ENCODE results near the gene GFRA1. TPM values are rescaled to one million over a fixed set of nuclear protein-coding genes. Genes with fewer than 3 reads are reported as not detected.
"Not testable (repeated sequence)": the region's sequence is repeated elsewhere in the genome, so short reads cannot be mapped to it uniquely, and the experiment has no call there.

GFRA1 gene
- polyA plus RNA-seq, 3 donors: 2.0 to 13.9 (median 9.6) TPM

- 48 to 60% (median 48%) methylated on average over 9 of the region's 9 CpGs for WGBS, 3 donors
- no peak overlapping the region for H3K27ac ChIP-seq (ENCODE audit: low read depth, low read length)
Measured at GRCh38 chr10:116178086-116178605, 94.9 kb downstream of the GFRA1 start.

- 93 to 94% (median 93%) methylated on average over 8 of the region's 8 CpGs for WGBS, 3 donors
Measured at GRCh38 chr10:116175231-116175630, 97.8 kb downstream of the GFRA1 start.

GRCh38 chr10:116171505-116171904 is 101.5 kb downstream of the GFRA1 start:
- WGBS, 3 donors: 84 to 93% (median 85%) methylated on average over 4 of the region's 4 CpGs

More at GRCh38 chr10:116175231-116175630, 97.8 kb downstream of the GFRA1 start:
- H3K27ac ChIP-seq (ENCODE audit: low read depth, low read length): no peak overlapping the region

GRCh38 chr10:116170815-116171250 is 102.2 kb downstream of the GFRA1 start:
- no peak overlapping the region for H3K27ac ChIP-seq (ENCODE audit: low read depth, low read length)
- WGBS, 3 donors: 31 to 57% (median 34%) methylated on average over 2 of the region's 2 CpGs

More at GRCh38 chr10:116171505-116171904, 101.5 kb downstream of the GFRA1 start:
- no peak overlapping the region for H3K27ac ChIP-seq (ENCODE audit: low read depth, low read length)

- no peak overlapping the region for H3K27ac ChIP-seq (ENCODE audit: low read depth, low read length)
- 78 to 81% (median 80%) methylated on average over 3 of the region's 3 CpGs for WGBS, 3 donors
Measured at GRCh38 chr10:116169782-116170445, 103.1 kb downstream of the GFRA1 start.

GRCh38 chr10:116168745-116169144 is 104.3 kb downstream of the GFRA1 start:
- no peak overlapping the region for H3K27ac ChIP-seq (ENCODE audit: low read depth, low read length)
- 77 to 93% (median 86%) methylated on average over 1 of the region's 1 CpG for WGBS, 3 donors

- WGBS, 3 donors: 29 to 53% (median 42%) methylated on average over 2 of the region's 2 CpGs
- H3K27ac ChIP-seq (ENCODE audit: low read depth, low read length): no peak overlapping the region
Measured at GRCh38 chr10:116168329-116168728, 104.7 kb downstream of the GFRA1 start.

- not testable (repeated sequence) for H3K27ac ChIP-seq (ENCODE audit: low read depth, low read length)
Measured at GRCh38 chr10:116165941-116166340, 107.1 kb downstream of the GFRA1 start.

GRCh38 chr10:116164291-116164690 is 108.7 kb downstream of the GFRA1 start:
- 70 to 88% (median 72%) methylated on average over 5 of the region's 5 CpGs for WGBS, 3 donors
- H3K27ac ChIP-seq (ENCODE audit: low read depth, low read length): no peak overlapping the region

GRCh38 chr10:116163333-116164131 is 109.5 kb downstream of the GFRA1 start:
- no peak overlapping the region for H3K27ac ChIP-seq (ENCODE audit: low read depth, low read length)
- WGBS, 3 donors: 84 to 89% (median 86%) methylated on average over 18 of the region's 18 CpGs

- H3K27ac ChIP-seq (ENCODE audit: low read depth, low read length): no peak overlapping the region
- WGBS, 3 donors: 42 to 92% (median 84%) methylated on average over 4 of the region's 4 CpGs
Measured at GRCh38 chr10:116162851-116163250, 110.2 kb downstream of the GFRA1 start.

- WGBS, 3 donors: 88 to 93% (median 90%) methylated on average over 2 of the region's 2 CpGs
- no peak overlapping the region for H3K27ac ChIP-seq (ENCODE audit: low read depth, low read length)
Measured at GRCh38 chr10:116160271-116160670, 112.7 kb downstream of the GFRA1 start.

- WGBS, 3 donors: 76 to 94% (median 80%) methylated on average over 2 of the region's 2 CpGs
- no peak overlapping the region for H3K27ac ChIP-seq (ENCODE audit: low read depth, low read length)
Measured at GRCh38 chr10:116159197-116159596, 113.8 kb downstream of the GFRA1 start.

GRCh38 chr10:116158036-116158435 is 115.0 kb downstream of the GFRA1 start:
- H3K27ac ChIP-seq (ENCODE audit: low read depth, low read length): no peak overlapping the region
- WGBS, 3 donors: 71 to 92% (median 84%) methylated on average over 2 of the region's 2 CpGs

- 82 to 89% (median 86%) methylated on average over 1 of the region's 1 CpG for WGBS, 3 donors
- H3K27ac ChIP-seq (ENCODE audit: low read depth, low read length): no peak overlapping the region
Measured at GRCh38 chr10:116157485-116157884, 115.5 kb downstream of the GFRA1 start.

- 84 to 88% (median 85%) methylated on average over 5 of the region's 5 CpGs for WGBS, 3 donors
- no peak overlapping the region for H3K27ac ChIP-seq (ENCODE audit: low read depth, low read length)
Measured at GRCh38 chr10:116156819-116157218, 116.2 kb downstream of the GFRA1 start.

- no peak overlapping the region for H3K27ac ChIP-seq (ENCODE audit: low read depth, low read length)
- 71 to 81% (median 78%) methylated on average over 1 of the region's 1 CpG for WGBS, 3 donors
Measured at GRCh38 chr10:116155191-116155590, 117.8 kb downstream of the GFRA1 start.

- 78 to 86% (median 81%) methylated on average over 1 of the region's 1 CpG for WGBS, 3 donors
- no peak overlapping the region for H3K27ac ChIP-seq (ENCODE audit: low read depth, low read length)
Measured at GRCh38 chr10:116154651-116155050, 118.4 kb downstream of the GFRA1 start.

GRCh38 chr10:116151076-116151475 is 121.9 kb downstream of the GFRA1 start:
- H3K27ac ChIP-seq (ENCODE audit: low read depth, low read length): no peak overlapping the region

All from adipose tissue (tissue), 3 donors.